ENCODE data around the gene TNPO1. TPM values are rescaled to one million over a fixed set of nuclear protein-coding genes. Genes with fewer than 3 reads are reported as not detected.

TNPO1 gene
- polyA plus RNA-seq, 2 of the 4 experiments (the other 2 are of a cell fraction): 199 to 350 TPM

DNA sequence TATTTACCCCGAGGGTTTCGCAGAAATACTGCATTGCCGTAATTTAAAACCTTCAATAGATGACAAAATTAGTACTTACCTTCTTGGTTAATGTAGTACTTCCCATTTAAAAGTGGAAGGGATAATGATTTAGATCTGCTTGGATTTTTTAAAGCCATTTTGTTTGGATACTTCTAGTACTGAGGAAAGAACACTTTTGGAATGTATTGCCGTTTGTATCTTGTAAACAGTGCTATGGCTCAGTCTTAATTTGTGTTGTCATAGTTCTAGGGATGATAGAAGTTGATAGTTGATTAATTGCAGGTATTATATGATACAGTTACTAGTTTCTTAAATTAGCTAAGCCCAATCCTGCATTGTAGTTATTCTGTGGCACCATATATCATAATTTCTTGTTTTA is 33.1 kb downstream of the TNPO1 start:
- POLR2A ChIA-PET: interaction anchor here (0.6 to 2.3 kb wide), 4 partner anchors 11 to 239 kb away, joined by 3 to 7 read pairs (median 5); no protein-coding TSS in a partner anchor
- H3K27ac ChIP-seq: peak overlapping the region; percentile 95 to 100; a peak in 5 of 6 replicates
- H3K4me1 ChIP-seq: peaks cover 63% of the 10 kb centered on the region
- H3K9me3 ChIP-seq: no peaks in the 10 kb centered on the region
- H3K4me2 ChIP-seq: peak overlapping the region; percentile 93
- H3K4me3 ChIP-seq: peak overlapping the region; percentile 82
- FAIRE-seq (no peak), ATAC-seq (no peak), DNase-seq (ENCODE audit: low read depth in 1 of 2, low spot score in 1 of 2) (no peak)
- TF ChIP-seq MYC (IDR thresholded peaks at IDR 0.05; ENCODE audit: borderline replicate concordance, low read length): no peak
- no peak for TF ChIP-seq EHF (CRISPR knock-in tag; IDR thresholded peaks at IDR 0.05)
- TF ChIP-seq, protein P1, sequence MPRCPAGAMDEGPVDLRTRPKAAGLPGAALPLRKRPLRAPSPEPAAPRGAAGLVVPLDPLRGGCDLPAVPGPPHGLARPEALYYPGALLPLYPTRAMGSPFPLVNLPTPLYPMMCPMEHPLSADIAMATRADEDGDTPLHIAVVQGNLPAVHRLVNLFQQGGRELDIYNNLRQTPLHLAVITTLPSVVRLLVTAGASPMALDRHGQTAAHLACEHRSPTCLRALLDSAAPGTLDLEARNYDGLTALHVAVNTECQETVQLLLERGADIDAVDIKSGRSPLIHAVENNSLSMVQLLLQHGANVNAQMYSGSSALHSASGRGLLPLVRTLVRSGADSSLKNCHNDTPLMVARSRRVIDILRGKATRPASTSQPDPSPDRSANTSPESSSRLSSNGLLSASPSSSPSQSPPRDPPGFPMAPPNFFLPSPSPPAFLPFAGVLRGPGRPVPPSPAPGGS (IDR thresholded peaks at IDR 0.05): no peak
- TF ChIP-seq, protein P2, sequence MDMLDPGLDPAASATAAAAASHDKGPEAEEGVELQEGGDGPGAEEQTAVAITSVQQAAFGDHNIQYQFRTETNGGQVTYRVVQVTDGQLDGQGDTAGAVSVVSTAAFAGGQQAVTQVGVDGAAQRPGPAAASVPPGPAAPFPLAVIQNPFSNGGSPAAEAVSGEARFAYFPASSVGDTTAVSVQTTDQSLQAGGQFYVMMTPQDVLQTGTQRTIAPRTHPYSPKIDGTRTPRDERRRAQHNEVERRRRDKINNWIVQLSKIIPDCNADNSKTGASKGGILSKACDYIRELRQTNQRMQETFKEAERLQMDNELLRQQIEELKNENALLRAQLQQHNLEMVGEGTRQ (IDR thresholded peaks at IDR 0.05): no peak
- TF ChIP-seq FOSL2 (IDR thresholded peaks at IDR 0.05): no peak
- no peak for TF ChIP-seq FOSL2 (CRISPR knock-in tag; IDR thresholded peaks at IDR 0.05)
- no peak for TF ChIP-seq PHF8 (IDR thresholded peaks at IDR 0.05; ENCODE audit: borderline replicate concordance, low read depth)
- TF ChIP-seq CBX2 (IDR thresholded peaks at IDR 0.05; ENCODE audit: borderline replicate concordance, low read depth): no peak
- TF ChIP-seq JUN (IDR thresholded peaks at IDR 0.05): no peak
- TF ChIP-seq, protein P3, sequence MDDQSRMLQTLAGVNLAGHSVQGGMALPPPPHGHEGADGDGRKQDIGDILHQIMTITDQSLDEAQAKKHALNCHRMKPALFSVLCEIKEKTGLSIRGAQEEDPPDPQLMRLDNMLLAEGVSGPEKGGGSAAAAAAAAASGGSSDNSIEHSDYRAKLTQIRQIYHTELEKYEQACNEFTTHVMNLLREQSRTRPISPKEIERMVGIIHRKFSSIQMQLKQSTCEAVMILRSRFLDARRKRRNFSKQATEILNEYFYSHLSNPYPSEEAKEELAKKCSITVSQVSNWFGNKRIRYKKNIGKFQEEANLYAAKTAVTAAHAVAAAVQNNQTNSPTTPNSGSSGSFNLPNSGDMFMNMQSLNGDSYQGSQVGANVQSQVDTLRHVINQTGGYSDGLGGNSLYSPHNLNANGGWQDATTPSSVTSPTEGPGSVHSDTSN (IDR thresholded peaks at IDR 0.05): no peak
- TF ChIP-seq, protein P4, sequence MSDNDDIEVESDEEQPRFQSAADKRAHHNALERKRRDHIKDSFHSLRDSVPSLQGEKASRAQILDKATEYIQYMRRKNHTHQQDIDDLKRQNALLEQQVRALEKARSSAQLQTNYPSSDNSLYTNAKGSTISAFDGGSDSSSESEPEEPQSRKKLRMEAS (IDR thresholded peaks at IDR 0.05): no peak
- TF ChIP-seq FOSB (CRISPR knock-in tag; IDR thresholded peaks at IDR 0.05): no peak
- TF ChIP-seq ZSCAN20 (CRISPR knock-in tag; IDR thresholded peaks at IDR 0.05): no peak
- TF ChIP-seq, protein P5, sequence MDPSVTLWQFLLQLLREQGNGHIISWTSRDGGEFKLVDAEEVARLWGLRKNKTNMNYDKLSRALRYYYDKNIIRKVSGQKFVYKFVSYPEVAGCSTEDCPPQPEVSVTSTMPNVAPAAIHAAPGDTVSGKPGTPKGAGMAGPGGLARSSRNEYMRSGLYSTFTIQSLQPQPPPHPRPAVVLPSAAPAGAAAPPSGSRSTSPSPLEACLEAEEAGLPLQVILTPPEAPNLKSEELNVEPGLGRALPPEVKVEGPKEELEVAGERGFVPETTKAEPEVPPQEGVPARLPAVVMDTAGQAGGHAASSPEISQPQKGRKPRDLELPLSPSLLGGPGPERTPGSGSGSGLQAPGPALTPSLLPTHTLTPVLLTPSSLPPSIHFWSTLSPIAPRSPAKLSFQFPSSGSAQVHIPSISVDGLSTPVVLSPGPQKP (IDR thresholded peaks at IDR 0.05; ENCODE audit: low read depth, low read length): no peak
- no peak for TF ChIP-seq SREBF2 (IDR thresholded peaks at IDR 0.05)
- TF ChIP-seq FOXS1 (CRISPR knock-in tag; IDR thresholded peaks at IDR 0.05): no peak
- TF ChIP-seq, protein P6, sequence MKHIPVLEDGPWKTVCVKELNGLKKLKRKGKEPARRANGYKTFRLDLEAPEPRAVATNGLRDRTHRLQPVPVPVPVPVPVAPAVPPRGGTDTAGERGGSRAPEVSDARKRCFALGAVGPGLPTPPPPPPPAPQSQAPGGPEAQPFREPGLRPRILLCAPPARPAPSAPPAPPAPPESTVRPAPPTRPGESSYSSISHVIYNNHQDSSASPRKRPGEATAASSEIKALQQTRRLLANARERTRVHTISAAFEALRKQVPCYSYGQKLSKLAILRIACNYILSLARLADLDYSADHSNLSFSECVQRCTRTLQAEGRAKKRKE (CRISPR knock-in tag; IDR thresholded peaks at IDR 0.05; ENCODE audit: low read depth): no peak
- TF ChIP-seq JUNB (IDR thresholded peaks at IDR 0.05): no peak
- TF ChIP-seq, protein P7, sequence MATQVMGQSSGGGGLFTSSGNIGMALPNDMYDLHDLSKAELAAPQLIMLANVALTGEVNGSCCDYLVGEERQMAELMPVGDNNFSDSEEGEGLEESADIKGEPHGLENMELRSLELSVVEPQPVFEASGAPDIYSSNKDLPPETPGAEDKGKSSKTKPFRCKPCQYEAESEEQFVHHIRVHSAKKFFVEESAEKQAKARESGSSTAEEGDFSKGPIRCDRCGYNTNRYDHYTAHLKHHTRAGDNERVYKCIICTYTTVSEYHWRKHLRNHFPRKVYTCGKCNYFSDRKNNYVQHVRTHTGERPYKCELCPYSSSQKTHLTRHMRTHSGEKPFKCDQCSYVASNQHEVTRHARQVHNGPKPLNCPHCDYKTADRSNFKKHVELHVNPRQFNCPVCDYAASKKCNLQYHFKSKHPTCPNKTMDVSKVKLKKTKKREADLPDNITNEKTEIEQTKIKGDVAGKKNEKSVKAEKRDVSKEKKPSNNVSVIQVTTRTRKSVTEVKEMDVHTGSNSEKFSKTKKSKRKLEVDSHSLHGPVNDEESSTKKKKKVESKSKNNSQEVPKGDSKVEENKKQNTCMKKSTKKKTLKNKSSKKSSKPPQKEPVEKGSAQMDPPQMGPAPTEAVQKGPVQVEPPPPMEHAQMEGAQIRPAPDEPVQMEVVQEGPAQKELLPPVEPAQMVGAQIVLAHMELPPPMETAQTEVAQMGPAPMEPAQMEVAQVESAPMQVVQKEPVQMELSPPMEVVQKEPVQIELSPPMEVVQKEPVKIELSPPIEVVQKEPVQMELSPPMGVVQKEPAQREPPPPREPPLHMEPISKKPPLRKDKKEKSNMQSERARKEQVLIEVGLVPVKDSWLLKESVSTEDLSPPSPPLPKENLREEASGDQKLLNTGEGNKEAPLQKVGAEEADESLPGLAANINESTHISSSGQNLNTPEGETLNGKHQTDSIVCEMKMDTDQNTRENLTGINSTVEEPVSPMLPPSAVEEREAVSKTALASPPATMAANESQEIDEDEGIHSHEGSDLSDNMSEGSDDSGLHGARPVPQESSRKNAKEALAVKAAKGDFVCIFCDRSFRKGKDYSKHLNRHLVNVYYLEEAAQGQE (IDR thresholded peaks at IDR 0.05): no peak
- TF ChIP-seq, protein P8, sequence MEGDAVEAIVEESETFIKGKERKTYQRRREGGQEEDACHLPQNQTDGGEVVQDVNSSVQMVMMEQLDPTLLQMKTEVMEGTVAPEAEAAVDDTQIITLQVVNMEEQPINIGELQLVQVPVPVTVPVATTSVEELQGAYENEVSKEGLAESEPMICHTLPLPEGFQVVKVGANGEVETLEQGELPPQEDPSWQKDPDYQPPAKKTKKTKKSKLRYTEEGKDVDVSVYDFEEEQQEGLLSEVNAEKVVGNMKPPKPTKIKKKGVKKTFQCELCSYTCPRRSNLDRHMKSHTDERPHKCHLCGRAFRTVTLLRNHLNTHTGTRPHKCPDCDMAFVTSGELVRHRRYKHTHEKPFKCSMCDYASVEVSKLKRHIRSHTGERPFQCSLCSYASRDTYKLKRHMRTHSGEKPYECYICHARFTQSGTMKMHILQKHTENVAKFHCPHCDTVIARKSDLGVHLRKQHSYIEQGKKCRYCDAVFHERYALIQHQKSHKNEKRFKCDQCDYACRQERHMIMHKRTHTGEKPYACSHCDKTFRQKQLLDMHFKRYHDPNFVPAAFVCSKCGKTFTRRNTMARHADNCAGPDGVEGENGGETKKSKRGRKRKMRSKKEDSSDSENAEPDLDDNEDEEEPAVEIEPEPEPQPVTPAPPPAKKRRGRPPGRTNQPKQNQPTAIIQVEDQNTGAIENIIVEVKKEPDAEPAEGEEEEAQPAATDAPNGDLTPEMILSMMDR (IDR thresholded peaks at IDR 0.05): no peak
- TF ChIP-seq CHD2 (IDR thresholded peaks at IDR 0.05; ENCODE audit: low read length, partially characterized antibody): no peak
- 2% methylated on average over 4 of the region's 4 CpGs for WGBS (ENCODE audit: missing lambda C conversion rate)
- CTCF ChIA-PET: interaction anchor here (0.8 to 1.5 kb wide), 4 partner anchors 14 to 293 kb away, joined by 3 to 6 read pairs (median 4); no protein-coding TSS in a partner anchor

Measured in A549 (cell line).